Activated B cell treated with CpG ODN at 0.5 μM for 24 hours (primary cell): ENCODE data around the gene FMO2. TPM values are rescaled to one million over a fixed set of nuclear protein-coding genes. Genes with fewer than 3 reads are reported as not detected.

Experiments used
- ATAC-seq: fragments of 200-7000 bp; cut with Tn5 transposase; one replicate; pipeline ENCODE4 v1.10.0; 2021; ENCODE audit warnings: low read depth, mild to moderate bottlenecking, moderate library complexity
- CTCF ChIA-PET: fragments of 350-600 bp; sonication (Branson Sonifier 250); formaldehyde crosslinking; loops from one replicate; lab custom pipeline; 2021; ENCODE audit warnings: antibody characterized with exemption; lab: Charles Lee
- POLR2A ChIA-PET: fragments of 350-600 bp; sonication (Branson Sonifier 250); formaldehyde crosslinking; loops from one replicate; lab custom pipeline; 2021; ENCODE audit warnings: antibody characterized with exemption; lab: Charles Lee
- DNase-seq: peaks from one replicate; pipeline ENCODE4 v3.0.0; 2022
- H3K27ac Mint-ChIP-seq: one replicate; pipeline ENCODE4 v1.8.0; 2020; ENCODE audit warnings: mixed read lengths
- H3K27me3 Mint-ChIP-seq: one replicate; pipeline ENCODE4 v1.8.0; 2021; ENCODE audit warnings: mixed read lengths
- H3K36me3 Mint-ChIP-seq: one replicate; pipeline ENCODE4 v1.8.0; 2021; ENCODE audit warnings: low read depth, mixed read lengths
- H3K4me1 Mint-ChIP-seq: one replicate; pipeline ENCODE4 v1.8.0; 2021; ENCODE audit warnings: mixed read lengths
- H3K4me3 Mint-ChIP-seq: one replicate; pipeline ENCODE4 v1.8.0; 2020; ENCODE audit warnings: mild to moderate bottlenecking, mixed read lengths
- H3K9me3 Mint-ChIP-seq: one replicate; pipeline ENCODE4 v1.8.0; 2020; ENCODE audit warnings: mixed read lengths
- CTCF ChIP-seq: fragments of 200-600 bp; IDR thresholded peaks from one replicate; pipeline ENCODE4 v1.8.0; 2022; ENCODE audit warnings: antibody characterized with exemption, mild to moderate bottlenecking
- intact Hi-C: fragments of 100-400 bp; cut with micrococcal nuclease; formaldehyde crosslinking; loops from one replicate; pipeline ENCODE4 v1.15.1; 2024
- total RNA-seq: library from RNA; stranded (reverse); gene quantifications from 2 replicates; pipeline ENCODE4 v1.2.3, GENCODE V29; 2022

Gene FMO2
- total RNA-seq, 1 donor from 2014 or later = not detected

GRCh38 chr1:171250263-171250662 lies 65.2 kb downstream of the FMO2 start:
- CTCF ChIA-PET = interaction anchor here (12.2 kb wide), 1 partner anchor 63 kb away, joined by 172 read pairs; the partner anchor contains the start of gene FMO4
- Mint-ChIP-seq H3K27me3 (peaks cover 4% of the 10 kb centered on the region), H3K36me3 (no peaks in the 10 kb centered on the region), H3K4me1 (peaks cover 17% of the 10 kb centered on the region), H3K9me3 (no peaks in the 10 kb centered on the region), H3K27ac (no peak overlapping the region), H3K4me3 (no peak overlapping the region)
- ATAC-seq (no peak), DNase-seq (no peak)
- POLR2A ChIA-PET = interaction anchor here (1.3 kb wide), 1 partner anchor 29 kb away, joined by 3 read pairs; no protein-coding TSS in a partner anchor
- intact Hi-C loops = no loop called here
- TF ChIP-seq CTCF = no peak

GRCh38 chr1:171251042-171251951 lies 66.2 kb downstream of the FMO2 start:
- no peaks in the 10 kb centered on the region for H3K9me3 Mint-ChIP-seq
- no peaks in the 10 kb centered on the region for H3K36me3 Mint-ChIP-seq
- peak overlapping the region; percentile 69 for H3K27ac Mint-ChIP-seq
- DNase-seq (peak; percentile 23), ATAC-seq (peak; percentile 65)
- CTCF ChIA-PET = interaction anchor here (1.2 to 12.2 kb wide), 2 partner anchors 23 to 62 kb away, joined by 3 to 172 read pairs; partner anchors contain the start of gene FMO4
- no peak for TF ChIP-seq CTCF
- peaks cover 4% of the 10 kb centered on the region for H3K27me3 Mint-ChIP-seq
- H3K4me3 Mint-ChIP-seq = peak overlapping the region; percentile 89
- POLR2A ChIA-PET = interaction anchor here (1.3 to 2.0 kb wide), 2 partner anchors 28 to 62 kb away, joined by 3 to 7 read pairs; partner anchors contain the start of gene FMO4
- intact Hi-C loops = no loop called here
- H3K4me1 Mint-ChIP-seq = peaks cover 17% of the 10 kb centered on the region

- Mint-ChIP-seq H3K27ac (no peak overlapping the region), H3K27me3 (peaks cover 4% of the 10 kb centered on the region), H3K9me3 (no peaks in the 10 kb centered on the region), H3K36me3 (no peaks in the 10 kb centered on the region), H3K4me1 (peaks cover 17% of the 10 kb centered on the region), H3K4me3 (peak overlapping the region; percentile 89)
- ChIA-PET CTCF (interaction anchor here (1.2 to 12.2 kb wide), 2 partner anchors 23 to 61 kb away, joined by 3 to 172 read pairs; partner anchors contain the start of gene FMO4), POLR2A (interaction anchor here (2.0 kb wide), 1 partner anchor 62 kb away, joined by 7 read pairs; the partner anchor contains the start of gene FMO4)
- TF ChIP-seq CTCF = no peak
- DNase-seq (no peak), ATAC-seq (no peak)
- intact Hi-C loops = loop anchor here (1.0 kb wide), 1 partner anchor 12 kb away; no protein-coding TSS in a partner anchor
These were observed 66.8 kb downstream of the FMO2 start for GRCh38 chr1:171251952-171252300.

GRCh38 chr1:171252482-171252881 lies 67.4 kb downstream of the FMO2 start:
- CTCF ChIA-PET = interaction anchor here (1.2 to 12.2 kb wide), 3 partner anchors 11 to 61 kb away, joined by 3 to 172 read pairs (median 3); partner anchors contain the start of gene FMO4
- intact Hi-C loops = loop anchor here (1.0 kb wide), 1 partner anchor 12 kb away; no protein-coding TSS in a partner anchor
- POLR2A ChIA-PET = interaction anchor here (2.0 kb wide), 1 partner anchor 61 kb away, joined by 7 read pairs; the partner anchor contains the start of gene FMO4
- no peak for TF ChIP-seq CTCF
- peak overlapping the region; percentile 36 for H3K27ac Mint-ChIP-seq
- H3K4me1 Mint-ChIP-seq = peaks cover 17% of the 10 kb centered on the region
- H3K27me3 Mint-ChIP-seq = peaks cover 4% of the 10 kb centered on the region
- no peaks in the 10 kb centered on the region for H3K36me3 Mint-ChIP-seq
- DNase-seq (peak; percentile 17), ATAC-seq (peak; percentile 68)
- peak overlapping the region; percentile 65 for H3K4me3 Mint-ChIP-seq
- H3K9me3 Mint-ChIP-seq = no peaks in the 10 kb centered on the region
